Body of pancreas (tissue), 4 donors: ENCODE data around the gene RBPJL. TPM values are rescaled to one million over a fixed set of nuclear protein-coding genes. Genes with fewer than 3 reads are reported as not detected.

Experiments
- ATAC-seq: fragments of 150-250 bp; one replicate; pipeline ENCODE4 v1.9.1; 2016
- DNase-seq, 4 donors: peaks; one replicate each; pipeline ENCODE4 v3.0.0-alpha.2; 2019
- H3K27ac ChIP-seq, 4 donors: fragments of 200-600 bp; sonication (generic); 1 replicate in 3 of 4; 2 replicates in 1 of 4; pipeline versions ENCODE4 v1.5.1 to v1.6.1; 2016 to 2019; ENCODE audit warnings: mild to moderate bottlenecking in 1 of 4, mixed read lengths in 1 of 4, moderate library complexity in 1 of 4
- H3K27me3 ChIP-seq, 2 donors: fragments of 200-600 bp; sonication (generic); one replicate each; pipeline ENCODE4 v1.6.0; 2016; ENCODE audit warnings: mild to moderate bottlenecking in 1 of 2
- H3K36me3 ChIP-seq, 2 donors: fragments of 200-600 bp; sonication (generic); replicated peaks in 1 of 2; 2 replicates each; pipeline ENCODE4 v1.5.1; 2016; ENCODE audit warnings: low read depth in 2 of 2; ENCODE audit not compliant: insufficient read depth in 1 of 2
- H3K4me1 ChIP-seq: fragments of 200-600 bp; sonication (generic); one replicate; pipeline ENCODE4 v1.6.0; 2016
- H3K4me3 ChIP-seq, 2 donors: fragments of 200-600 bp; sonication (generic); 1 replicate in 1 of 2; 2 replicates in 1 of 2; pipeline ENCODE4 v1.5.1; 2016 to 2019
- H3K9me3 ChIP-seq, 3 donors: fragments of 200-600 bp; sonication (generic); 1 replicate in 2 of 3; 2 replicates in 1 of 3; pipeline ENCODE4 v1.5.1; 2016
- POLR2A ChIP-seq, 3 donors: fragments of 450-650 bp; IDR thresholded peaks; one replicate each; pipeline ENCODE4 v1.6.1; 2016; ENCODE audit warnings: antibody characterized with exemption in 3 of 3, mild to moderate bottlenecking in 2 of 3
- WGBS, 2 donors: methylation state at CpG; one replicate each; pipeline ENCODE4 v1.1.5; 2017; 5-methylcytosine and 5-hydroxymethylcytosine counted together
- intact Hi-C: fragments of 100-400 bp; cut with DNase I; formaldehyde crosslinking; loops from one replicate; pipeline ENCODE4 v1.15.1; 2023
- total RNA-seq, 2 donors: library from RNA; depleted of rRNA; stranded (reverse); fragments of >200 nt; gene quantifications; one replicate each; pipeline ENCODE4 v1.1.0, GENCODE V29; 2016
- TF ChIP-seq, protein P1 (sequence below), 7 experiments: fragments of 450-650 bp in 4 of 7; fragments of 200-600 bp in 3 of 7; sonication (generic) in 3 of 7; IDR thresholded peaks; one replicate each; pipeline ENCODE4 v1.5.1; 2016 to 2019; ENCODE audit warnings: antibody characterized with exemption in 7 of 7

RBPJL gene
- 100 to 1,000 TPM; 306 to 837 TPM for total RNA-seq

DNA sequence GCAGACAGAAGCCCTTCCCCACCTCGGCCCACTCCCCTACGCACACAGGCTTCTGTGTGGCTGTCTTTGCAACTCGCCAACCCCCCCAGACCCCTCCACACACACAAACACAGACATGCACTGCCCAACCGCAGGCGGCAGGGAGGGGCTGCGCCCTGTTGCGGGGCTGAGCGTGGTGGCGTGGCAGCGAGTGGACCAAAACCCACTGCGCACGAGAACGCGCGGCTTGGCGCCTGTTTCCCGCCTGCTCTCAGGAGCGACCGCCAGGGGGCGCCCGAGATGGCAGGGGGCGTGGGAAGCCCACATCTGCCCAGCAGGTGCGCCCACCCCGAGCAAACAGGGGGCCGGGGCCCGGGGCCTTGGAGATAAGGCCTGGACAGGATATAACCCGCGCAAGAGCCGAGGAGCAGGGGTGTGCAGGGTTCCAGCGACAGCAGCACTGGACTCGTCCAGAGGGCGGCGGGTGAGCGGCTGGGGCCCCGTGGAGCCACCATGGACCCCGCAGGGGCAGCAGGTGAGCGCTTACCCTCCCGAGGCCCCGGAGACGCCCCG, at the start of gene RBPJL:
RBPJL (plus strand) TSS at position 410 of the 552 bp plus-strand sequence; CDS start at position 493, 83 bp downstream.
- 6 to 10% methylated on average over 2 to 41 of the region's 41 CpGs for WGBS, 2 donors
- TF ChIP-seq, protein P1, sequence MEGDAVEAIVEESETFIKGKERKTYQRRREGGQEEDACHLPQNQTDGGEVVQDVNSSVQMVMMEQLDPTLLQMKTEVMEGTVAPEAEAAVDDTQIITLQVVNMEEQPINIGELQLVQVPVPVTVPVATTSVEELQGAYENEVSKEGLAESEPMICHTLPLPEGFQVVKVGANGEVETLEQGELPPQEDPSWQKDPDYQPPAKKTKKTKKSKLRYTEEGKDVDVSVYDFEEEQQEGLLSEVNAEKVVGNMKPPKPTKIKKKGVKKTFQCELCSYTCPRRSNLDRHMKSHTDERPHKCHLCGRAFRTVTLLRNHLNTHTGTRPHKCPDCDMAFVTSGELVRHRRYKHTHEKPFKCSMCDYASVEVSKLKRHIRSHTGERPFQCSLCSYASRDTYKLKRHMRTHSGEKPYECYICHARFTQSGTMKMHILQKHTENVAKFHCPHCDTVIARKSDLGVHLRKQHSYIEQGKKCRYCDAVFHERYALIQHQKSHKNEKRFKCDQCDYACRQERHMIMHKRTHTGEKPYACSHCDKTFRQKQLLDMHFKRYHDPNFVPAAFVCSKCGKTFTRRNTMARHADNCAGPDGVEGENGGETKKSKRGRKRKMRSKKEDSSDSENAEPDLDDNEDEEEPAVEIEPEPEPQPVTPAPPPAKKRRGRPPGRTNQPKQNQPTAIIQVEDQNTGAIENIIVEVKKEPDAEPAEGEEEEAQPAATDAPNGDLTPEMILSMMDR (IDR thresholded peaks at IDR 0.05) = peak; percentile 93 to 99 (median 96)
- peak; percentile 91 to 96 (median 95) for TF ChIP-seq POLR2A (IDR thresholded peaks at IDR 0.05)
- no peaks in the 10 kb centered on the region for H3K36me3 ChIP-seq
- H3K9me3 ChIP-seq = no peaks in the 10 kb centered on the region
- H3K27ac ChIP-seq = peak within 1 kb of the TSS; percentile 77 to 84 (median 80)
- ATAC-seq = peak; percentile 82
- intact Hi-C loops = no loop called here
- H3K4me1 ChIP-seq = peaks cover 54% of the 10 kb centered on the region
- H3K4me3 ChIP-seq = peak within 1 kb of the TSS; percentile 0 to 35
- peak; percentile 91 to 94 (median 93) for DNase-seq
- H3K27me3 ChIP-seq = no peaks in the 10 kb centered on the region

DNA sequence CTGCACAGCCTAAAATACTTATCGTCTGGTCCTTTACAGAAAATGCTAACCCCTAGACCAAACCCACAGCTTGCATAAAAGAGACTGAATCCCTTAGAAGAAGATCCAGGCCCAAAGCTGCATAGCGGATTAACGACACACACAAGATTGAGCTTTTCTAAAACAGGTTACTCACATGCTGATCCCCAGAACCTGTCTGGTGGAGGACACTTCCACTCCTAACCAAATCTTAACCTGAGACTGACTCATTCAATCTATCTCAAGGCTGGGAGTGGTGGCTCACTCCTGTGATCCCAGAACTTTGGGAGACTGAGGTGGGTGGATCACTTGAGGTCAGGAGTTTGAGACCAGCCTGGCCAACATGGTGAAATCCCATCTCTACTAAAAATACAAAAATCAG, 49.5 kb upstream of the RBPJL start:
- Histone ChIP-seq H3K9me3 (no peaks in the 10 kb centered on the region), H3K36me3 (no peaks in the 10 kb centered on the region), H3K4me1 (peaks cover 15% of the 10 kb centered on the region), H3K27ac (no peak overlapping the region), H3K27me3 (no peaks in the 10 kb centered on the region), H3K4me3 (no peak overlapping the region)
- no peak for DNase-seq
- WGBS, 2 donors = 62 to 94% methylated on average over 3 of the region's 3 CpGs
- TF ChIP-seq POLR2A (IDR thresholded peaks at IDR 0.05) = no peak
- TF ChIP-seq, protein P1 (IDR thresholded peaks at IDR 0.05) = no peak
- intact Hi-C loops = no loop called here
- ATAC-seq = no peak

DNA sequence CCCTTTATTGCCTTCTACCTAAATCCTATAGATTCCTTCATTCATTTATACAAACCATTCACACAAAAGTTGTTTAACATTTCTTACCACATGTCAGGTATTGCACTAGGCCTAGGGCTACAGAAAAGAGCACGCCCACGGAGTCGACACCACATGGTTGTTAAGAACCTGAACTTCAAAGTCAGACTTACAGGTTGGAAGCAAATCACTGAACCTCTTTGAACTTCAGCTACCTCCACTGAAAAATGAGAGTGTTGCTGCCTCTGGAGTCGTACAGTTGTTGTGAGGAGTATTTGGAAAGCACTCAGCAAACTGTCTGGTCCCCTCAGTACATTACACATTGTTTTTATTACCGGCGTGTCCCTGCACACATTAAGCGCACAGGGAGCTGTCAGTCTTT, 48.9 kb upstream of the RBPJL start:
- 84 to 86% methylated on average over 7 of the region's 7 CpGs for WGBS, 2 donors
- no peak overlapping the region for H3K27ac ChIP-seq
- no peaks in the 10 kb centered on the region for H3K9me3 ChIP-seq
- H3K4me3 ChIP-seq = no peak overlapping the region
- ATAC-seq = no peak
- intact Hi-C loops = no loop called here
- no peaks in the 10 kb centered on the region for H3K36me3 ChIP-seq
- peaks cover 15% of the 10 kb centered on the region for H3K4me1 ChIP-seq
- H3K27me3 ChIP-seq = no peaks in the 10 kb centered on the region
- no peak for DNase-seq
- TF ChIP-seq POLR2A (IDR thresholded peaks at IDR 0.05) = no peak
- TF ChIP-seq, protein P1 (IDR thresholded peaks at IDR 0.05) = no peak

- intact Hi-C loops = no loop called here
Measured at GRCh38 chr20:45258259-45258658, 48.4 kb upstream of the RBPJL start.

More at GRCh38 chr20:45258259-45258658, 48.4 kb upstream of the RBPJL start:
- H3K4me3 ChIP-seq = no peak overlapping the region
- no peaks in the 10 kb centered on the region for H3K9me3 ChIP-seq
- no peak overlapping the region for H3K27ac ChIP-seq
- H3K4me1 ChIP-seq = peaks cover 15% of the 10 kb centered on the region
- H3K36me3 ChIP-seq = no peaks in the 10 kb centered on the region
- no peaks in the 10 kb centered on the region for H3K27me3 ChIP-seq
- ATAC-seq = no peak
- WGBS, 2 donors = 83 to 89% methylated on average over 3 of the region's 3 CpGs
- TF ChIP-seq, protein P1 (IDR thresholded peaks at IDR 0.05) = no peak
- TF ChIP-seq POLR2A (IDR thresholded peaks at IDR 0.05) = no peak
- DNase-seq = no peak
